Measurements from ENCODE around the gene SNAP47.

DNA sequence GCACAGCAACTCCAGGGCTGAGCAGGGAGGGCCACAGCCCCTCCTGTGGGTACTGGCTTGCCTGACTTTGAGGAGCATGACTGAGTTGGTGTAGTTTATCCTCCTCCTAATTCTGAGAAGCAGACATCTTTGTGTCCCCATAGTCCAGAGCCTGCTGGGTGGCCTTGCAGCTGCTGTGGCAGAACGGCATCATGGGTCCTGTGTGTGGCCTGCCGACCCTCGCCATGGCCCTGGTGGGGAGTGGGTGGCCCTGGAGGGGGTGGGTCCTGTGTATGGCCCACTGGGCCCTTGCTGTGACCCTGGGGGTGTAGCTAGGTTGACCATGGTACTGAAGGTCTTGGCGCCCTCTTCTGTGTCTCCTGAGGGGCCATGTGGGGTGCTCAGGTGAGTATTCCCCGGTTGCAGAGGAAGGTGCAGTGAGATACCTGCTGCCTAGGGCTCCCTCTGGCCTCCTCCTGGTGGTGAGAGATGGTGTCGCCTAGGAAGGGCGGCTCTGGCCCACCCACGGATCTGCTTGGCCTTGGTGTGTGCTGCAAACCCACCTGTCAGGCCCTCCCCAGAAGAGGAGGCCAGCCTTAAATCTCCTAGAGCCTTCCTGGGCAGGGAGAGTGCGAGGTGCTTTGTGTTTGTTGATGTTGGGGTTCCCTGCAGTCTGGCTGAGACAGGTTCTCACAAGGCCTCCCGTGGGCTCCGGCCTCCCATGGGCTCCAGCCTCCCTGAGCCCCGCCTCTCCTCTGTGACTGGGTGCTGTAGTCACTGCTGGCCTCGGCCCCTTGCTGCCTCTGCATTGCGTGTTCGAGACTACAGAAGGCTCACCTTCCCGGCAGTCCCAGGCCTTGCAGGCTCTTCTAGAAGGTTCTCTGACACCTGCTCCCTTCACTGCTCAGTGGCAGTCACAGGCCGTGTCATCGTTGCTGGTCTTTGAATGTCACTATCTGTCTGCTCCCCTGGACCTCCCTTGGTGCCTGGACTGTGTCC lies 7.8 kb downstream of the SNAP47 start:
- no peak for TF ChIP-seq EZH2 (IDR thresholded peaks at IDR 0.05; ENCODE audit: insufficient read depth, poor library complexity, severe bottlenecking)
- TF ChIP-seq EZH2phosphoT487 (IDR thresholded peaks at IDR 0.05; ENCODE audit: insufficient read depth, low read depth) = no peak

Data from GM23248 (cell line).